SK-N-SH treated with all-trans-retinoic acid at 6 μM for 48 hours (cell line): ENCODE measurements around the gene HDC.

Experiments used
- ATAC-seq: fragments of 200-7000 bp; cut with Tn5 transposase; 3 replicates; pipeline ENCODE4 v1.9.1; 2020; ENCODE audit warnings: mild to moderate bottlenecking, moderate library complexity
- BACH2 ChIP-seq: fragments of 250-450 bp; sonication (Bioruptor Pico); IDR thresholded peaks from 2 replicates; pipeline ENCODE4 v1.9.0; 2021; ENCODE audit warnings: mild to moderate bottlenecking, borderline replicate concordance
- CREB5 ChIP-seq: fragments of 250-450 bp; sonication (Bioruptor Pico); IDR thresholded peaks from 2 replicates; pipeline ENCODE4 v1.5.1; 2020; ENCODE audit warnings: low read depth, mild to moderate bottlenecking, moderate library complexity
- CSDC2 ChIP-seq: fragments of 250-450 bp; sonication (Bioruptor Pico); IDR thresholded peaks from 2 replicates; pipeline ENCODE4 v1.5.0; 2020; ENCODE audit warnings: mild to moderate bottlenecking, moderate library complexity
- CSRNP3 ChIP-seq: fragments of 250-450 bp; sonication (Bioruptor Pico); IDR thresholded peaks from 2 replicates; pipeline ENCODE4 v1.5.1; 2021; ENCODE audit warnings: mild to moderate bottlenecking, moderate library complexity
- ESRRG ChIP-seq: fragments of 250-450 bp; sonication (Bioruptor Pico); IDR thresholded peaks from 2 replicates; pipeline ENCODE4 v1.6.1; 2021; ENCODE audit warnings: mild to moderate bottlenecking
- GLIS3 ChIP-seq: fragments of 250-450 bp; sonication (Bioruptor Pico); IDR thresholded peaks from 2 replicates; pipeline ENCODE4 v1.5.0; 2020; ENCODE audit warnings: mild to moderate bottlenecking, moderate library complexity
- PATZ1 ChIP-seq: fragments of 250-450 bp; sonication (Bioruptor Pico); IDR thresholded peaks from 2 replicates; pipeline ENCODE4 v1.8.0; 2020; ENCODE audit warnings: mild to moderate bottlenecking, moderate library complexity, borderline replicate concordance
- POU6F1 ChIP-seq: fragments of 250-450 bp; sonication (Bioruptor Pico); IDR thresholded peaks from 2 replicates; pipeline ENCODE4 v1.8.0; 2021; ENCODE audit warnings: low read depth, mild to moderate bottlenecking, moderate library complexity, borderline replicate concordance
- PPARA ChIP-seq: fragments of 250-450 bp; sonication (Bioruptor Pico); IDR thresholded peaks from 2 replicates; pipeline ENCODE4 v1.5.0; 2020; ENCODE audit warnings: mild to moderate bottlenecking, borderline replicate concordance
- RARB ChIP-seq: fragments of 250-450 bp; sonication (Bioruptor Pico); IDR thresholded peaks from 2 replicates; pipeline ENCODE4 v1.8.0; 2021; ENCODE audit warnings: mild to moderate bottlenecking, moderate library complexity
- SNAI2 ChIP-seq: fragments of 250-450 bp; sonication (Bioruptor Pico); IDR thresholded peaks from 2 replicates; pipeline ENCODE4 v1.5.0; 2020; ENCODE audit warnings: mild to moderate bottlenecking, moderate library complexity
- TCF4 ChIP-seq: fragments of 250-450 bp; sonication (Bioruptor Pico); IDR thresholded peaks from 2 replicates; pipeline ENCODE4 v1.8.0; 2021; ENCODE audit warnings: mild to moderate bottlenecking, moderate library complexity, borderline replicate concordance
- TOX ChIP-seq: fragments of 250-450 bp; sonication (Bioruptor Pico); IDR thresholded peaks from 2 replicates; pipeline ENCODE4 v1.8.0; 2021; ENCODE audit warnings: mild to moderate bottlenecking, moderate library complexity, borderline replicate concordance
- TSHZ2 ChIP-seq: fragments of 250-450 bp; sonication (Bioruptor Pico); IDR thresholded peaks from 2 replicates; pipeline ENCODE4 v1.5.0; 2020; ENCODE audit warnings: mild to moderate bottlenecking, moderate library complexity
- ZC3H10 ChIP-seq: fragments of 250-450 bp; sonication (Bioruptor Pico); IDR thresholded peaks from 2 replicates; pipeline ENCODE4 v1.5.1; 2021; ENCODE audit warnings: mild to moderate bottlenecking, moderate library complexity
- ZFP3 ChIP-seq: fragments of 250-450 bp; sonication (Bioruptor Pico); IDR thresholded peaks from 2 replicates; pipeline ENCODE4 v1.5.0; 2020; ENCODE audit warnings: mild to moderate bottlenecking, moderate library complexity
- ZNF70 ChIP-seq: fragments of 450-650 bp; formaldehyde crosslinking; IDR thresholded peaks from 2 replicates; pipeline ENCODE4 v1.5.0; 2020; ENCODE audit warnings: mild to moderate bottlenecking, moderate library complexity
- ZNF8 ChIP-seq: fragments of 450-650 bp; formaldehyde crosslinking; IDR thresholded peaks from 2 replicates; pipeline ENCODE4 v1.5.0; 2020; ENCODE audit warnings: mild to moderate bottlenecking, moderate library complexity

HDC gene

GRCh38 chr15:50278496-50278895 lies 13.0 kb upstream of the HDC start:
- TF ChIP-seq TSHZ2 (no peak), PATZ1 (no peak), ESRRG (no peak)
- TF ChIP-seq, all 23 proteins: peak for 0
- ATAC-seq = no peak

GRCh38 chr15:50277370-50277769 lies 11.8 kb upstream of the HDC start:
- ATAC-seq = no peak
- TF ChIP-seq ZFP3 = no peak
- no peak for TF ChIP-seq TSHZ2
- TF ChIP-seq ZNF8 (CRISPR knock-in tag) = no peak
- no peak for TF ChIP-seq ZC3H10 (CRISPR knock-in tag)
- TF ChIP-seq BACH2 = no peak
- TF ChIP-seq RARB (CRISPR knock-in tag) = no peak
- TF ChIP-seq SNAI2 (CRISPR knock-in tag) = no peak

GRCh38 chr15:50275908-50276307 lies 10.4 kb upstream of the HDC start:
- no peak for ATAC-seq
- TF ChIP-seq PPARA (no peak), TSHZ2 (no peak), ZNF8 (CRISPR knock-in tag) (no peak), RARB (CRISPR knock-in tag) (no peak), ZNF70 (CRISPR knock-in tag) (no peak), ZC3H10 (CRISPR knock-in tag) (no peak), GLIS3 (CRISPR knock-in tag) (no peak), TCF4 (CRISPR knock-in tag) (no peak), CREB5 (CRISPR knock-in tag) (no peak)

GRCh38 chr15:50275091-50275490 lies 9.6 kb upstream of the HDC start:
- ATAC-seq = no peak
- TF ChIP-seq POU6F1 (no peak), TOX (no peak), CSRNP3 (CRISPR knock-in tag) (no peak), CSDC2 (no peak), ZNF70 (CRISPR knock-in tag) (no peak), TSHZ2 (no peak), GLIS3 (CRISPR knock-in tag) (no peak), SNAI2 (CRISPR knock-in tag) (no peak), BACH2 (no peak)
